ENCODE measurements around the gene PNKD.
A peak's percentile ranks its signal among the peaks of the same experiment; 100 is the strongest.

The PNKD gene

DNA sequence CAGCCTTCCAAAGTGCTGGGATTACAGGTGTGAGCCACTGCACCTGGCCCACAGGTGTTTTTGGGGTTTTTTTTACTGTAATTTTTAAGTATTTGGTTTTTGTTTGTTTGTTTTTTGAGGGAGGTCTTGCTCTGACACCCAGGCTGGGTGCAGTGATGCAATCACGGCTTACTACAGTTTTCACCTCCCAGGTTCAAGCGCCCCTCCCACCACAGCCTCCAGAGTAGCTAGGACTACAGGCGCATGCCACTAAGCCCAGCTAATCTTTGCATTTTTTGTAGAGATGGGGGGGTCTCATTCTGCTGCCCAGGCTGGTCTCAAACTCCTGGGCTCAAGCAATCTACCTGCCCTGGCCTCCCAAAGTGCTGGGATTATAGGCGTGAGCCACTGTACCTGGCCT is 104.5 kb downstream of the PNKD start:
- no peak for DNase-seq (ENCODE audit: low read depth in 2 of 2)

GRCh38 chr2:218375212-218375611 is 104.9 kb downstream of the PNKD start:
- DNase-seq (ENCODE audit: low read depth in 2 of 2): no peak

GRCh38 chr2:218378053-218378452 is 107.7 kb downstream of the PNKD start:
- DNase-seq (ENCODE audit: low read depth in 2 of 2): no peak

GRCh38 chr2:218381916-218382366 is 111.6 kb downstream of the PNKD start, which contains the start of gene SLC11A1:
SLC11A1 (plus strand) TSS chr2:218382273; CDS start chr2:218382369, 96 bp downstream.
- no peak for DNase-seq (ENCODE audit: low read depth in 2 of 2)

- DNase-seq (ENCODE audit: low read depth in 2 of 2): no peak
These were observed 112.5 kb downstream of the PNKD start for GRCh38 chr2:218382785-218383184.

GRCh38 chr2:218383892-218384519 is 113.7 kb downstream of the PNKD start:
- DNase-seq (ENCODE audit: low read depth in 2 of 2): no peak

DNA sequence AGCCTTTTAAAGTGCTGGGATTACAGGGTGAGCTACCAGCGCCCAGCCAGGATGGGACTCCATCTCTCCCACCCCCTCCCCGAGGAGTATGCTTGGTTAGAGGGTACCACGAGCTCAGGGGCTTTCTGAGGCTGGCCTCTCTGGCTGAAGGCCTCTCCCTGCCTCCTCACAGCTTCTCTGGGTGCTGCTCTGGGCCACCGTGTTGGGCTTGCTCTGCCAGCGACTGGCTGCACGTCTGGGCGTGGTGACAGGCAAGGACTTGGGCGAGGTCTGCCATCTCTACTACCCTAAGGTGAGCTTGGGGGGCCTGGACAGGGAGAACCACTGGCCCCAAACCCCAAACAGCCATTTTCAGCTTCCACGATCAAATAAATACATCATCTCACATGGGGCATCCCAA is 114.7 kb downstream of the PNKD start:
- DNase-seq (ENCODE audit: low read depth in 2 of 2): no peak

- no peak for DNase-seq (ENCODE audit: low read depth in 2 of 2)
These were observed 116.4 kb downstream of the PNKD start for GRCh38 chr2:218386505-218387368.

DNA sequence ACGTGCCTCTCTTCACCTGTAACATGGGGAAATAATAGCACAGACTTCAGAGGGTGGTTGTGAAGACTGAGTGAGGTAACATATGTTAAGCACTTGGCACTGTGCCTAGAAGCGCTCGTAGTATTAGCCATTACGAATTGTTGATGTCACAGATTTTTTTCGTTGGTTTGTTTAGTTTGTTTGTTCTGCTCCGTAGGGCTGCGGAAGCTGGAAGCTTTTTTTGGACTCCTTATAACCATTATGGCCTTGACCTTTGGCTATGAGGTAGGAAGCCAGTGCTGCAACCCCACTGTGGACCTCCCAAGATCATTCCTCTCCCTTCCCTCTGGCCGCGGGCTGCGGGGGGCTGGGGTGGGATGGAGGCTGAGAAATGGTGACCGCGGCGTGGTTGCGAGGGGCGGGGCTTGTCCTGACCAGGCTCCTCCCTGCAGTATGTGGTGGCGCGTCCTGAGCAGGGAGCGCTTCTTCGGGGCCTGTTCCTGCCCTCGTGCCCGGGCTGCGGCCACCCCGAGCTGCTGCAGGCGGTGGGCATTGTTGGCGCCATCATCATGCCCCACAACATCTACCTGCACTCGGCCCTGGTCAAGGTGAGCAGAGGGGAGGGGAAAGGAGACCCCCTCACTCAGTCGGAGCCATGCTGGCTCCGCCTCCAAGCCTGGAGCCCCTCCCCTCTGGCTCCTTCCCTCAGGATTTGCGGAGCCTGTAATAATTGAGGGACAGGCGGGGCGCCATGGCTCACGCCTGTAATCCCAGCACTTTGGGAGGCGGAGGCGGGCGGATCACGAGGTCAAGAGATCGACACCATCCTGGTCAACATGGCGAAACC is 117.3 kb downstream of the PNKD start:
- no peak for DNase-seq (ENCODE audit: low read depth in 2 of 2)

DNA sequence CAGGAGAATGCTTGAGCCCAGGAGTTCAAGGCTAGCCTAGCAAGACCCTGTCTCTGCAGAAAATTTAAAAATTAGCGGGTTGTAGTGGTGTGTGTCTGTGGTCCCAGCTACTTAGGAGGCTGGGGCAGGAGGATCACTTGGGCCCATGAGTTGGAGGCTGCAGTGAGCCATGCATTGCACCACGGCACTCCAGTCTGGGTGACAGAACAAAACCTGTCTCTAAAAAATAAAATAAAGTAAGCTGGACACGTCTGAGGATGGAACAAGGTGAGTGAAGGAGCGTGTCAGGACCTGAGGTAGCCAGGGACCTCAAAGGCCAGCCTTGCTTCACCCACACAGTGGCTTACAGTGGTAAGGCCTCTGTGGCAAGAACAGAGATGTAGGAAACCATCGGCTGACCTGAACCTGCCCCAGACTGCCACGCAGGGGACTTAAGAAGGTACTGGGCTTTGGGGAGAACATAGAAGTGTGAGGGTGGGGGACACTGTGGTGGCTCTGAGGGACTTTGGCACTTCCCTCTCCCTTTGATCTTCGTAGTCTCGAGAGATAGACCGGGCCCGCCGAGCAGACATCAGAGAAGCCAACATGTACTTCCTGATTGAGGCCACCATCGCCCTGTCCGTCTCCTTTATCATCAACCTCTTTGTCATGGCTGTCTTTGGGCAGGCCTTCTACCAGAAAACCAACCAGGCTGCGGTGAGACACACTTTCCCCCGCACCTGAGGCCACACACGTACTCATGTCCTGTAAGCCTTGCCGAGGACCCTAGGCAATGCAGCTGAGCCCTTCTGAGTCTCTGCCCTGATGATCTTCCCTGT is 119.2 kb downstream of the PNKD start:
- DNase-seq (ENCODE audit: low read depth in 2 of 2): no peak

DNA sequence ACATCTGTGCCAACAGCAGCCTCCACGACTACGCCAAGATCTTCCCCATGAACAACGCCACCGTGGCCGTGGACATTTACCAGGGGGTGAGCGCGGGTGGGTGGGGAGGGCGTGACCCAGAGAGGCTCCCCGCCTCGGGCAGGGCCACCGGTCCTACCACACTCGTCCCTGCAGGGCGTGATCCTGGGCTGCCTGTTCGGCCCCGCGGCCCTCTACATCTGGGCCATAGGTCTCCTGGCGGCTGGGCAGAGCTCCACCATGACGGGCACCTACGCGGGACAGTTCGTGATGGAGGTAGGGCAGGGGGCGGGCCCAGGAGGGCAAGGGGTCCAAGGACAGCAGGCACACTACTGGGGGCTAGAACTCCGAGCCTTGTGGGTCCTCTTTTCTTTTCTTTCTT is 120.9 kb downstream of the PNKD start:
- DNase-seq (ENCODE audit: low read depth in 2 of 2): no peak

DNA sequence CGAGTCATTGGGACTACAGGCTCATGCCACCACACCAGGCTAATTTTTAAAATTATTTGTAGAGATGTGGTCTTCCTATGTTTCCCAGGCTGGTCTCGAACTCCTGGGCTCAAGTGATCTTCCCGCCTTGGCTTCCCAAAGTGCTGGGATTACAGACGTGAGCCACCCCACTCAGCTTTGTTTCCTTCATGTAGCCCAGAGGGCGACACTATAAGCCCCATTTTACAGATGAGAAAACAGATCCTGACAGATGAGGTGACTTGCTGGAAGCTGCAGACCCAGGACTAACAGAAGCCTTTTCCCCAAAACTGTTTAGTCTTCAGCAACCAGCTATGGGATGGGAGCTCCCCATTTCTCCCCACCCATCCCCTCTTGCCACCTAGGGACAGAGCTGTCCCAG is 122.1 kb downstream of the PNKD start:
- DNase-seq (ENCODE audit: low read depth in 2 of 2): no peak

- DNase-seq (ENCODE audit: low read depth in 2 of 2): no peak
These were observed 122.7 kb downstream of the PNKD start for GRCh38 chr2:218392891-218393462.

- DNase-seq (ENCODE audit: low read depth in 2 of 2): no peak
These were observed 123.5 kb downstream of the PNKD start for GRCh38 chr2:218393750-218394290.

DNA sequence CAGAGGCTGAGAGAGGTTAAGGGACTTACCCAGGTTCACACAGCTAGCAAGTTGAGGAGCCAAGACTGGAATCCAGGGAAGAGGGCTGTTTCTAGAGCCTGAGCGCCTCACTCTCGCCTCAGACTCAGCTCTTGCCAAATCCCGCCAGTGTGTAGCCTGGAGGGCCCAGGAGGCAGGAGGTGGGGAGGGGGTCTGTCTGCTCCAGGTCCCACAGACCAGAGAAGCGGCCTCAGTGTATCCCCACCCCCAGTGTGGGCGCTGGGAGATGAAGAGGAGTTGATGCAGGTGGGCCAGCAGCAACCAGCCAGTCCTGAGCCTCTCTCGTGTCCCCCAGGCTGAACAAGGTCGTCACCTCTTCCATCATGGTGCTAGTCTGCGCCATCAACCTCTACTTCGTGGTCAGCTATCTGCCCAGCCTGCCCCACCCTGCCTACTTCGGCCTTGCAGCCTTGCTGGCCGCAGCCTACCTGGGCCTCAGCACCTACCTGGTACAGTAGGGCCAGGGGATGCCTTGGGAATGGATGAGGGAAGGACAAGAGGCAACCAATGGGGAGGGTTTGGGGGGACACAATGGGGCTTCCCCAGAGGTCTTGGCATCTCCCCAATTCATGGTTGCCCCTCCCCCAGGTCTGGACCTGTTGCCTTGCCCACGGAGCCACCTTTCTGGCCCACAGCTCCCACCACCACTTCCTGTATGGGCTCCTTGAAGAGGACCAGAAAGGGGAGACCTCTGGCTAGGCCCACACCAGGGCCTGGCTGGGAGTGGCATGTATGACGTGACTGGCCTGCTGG is 124.2 kb downstream of the PNKD start:
- no peak for DNase-seq (ENCODE audit: low read depth in 2 of 2)

DNA sequence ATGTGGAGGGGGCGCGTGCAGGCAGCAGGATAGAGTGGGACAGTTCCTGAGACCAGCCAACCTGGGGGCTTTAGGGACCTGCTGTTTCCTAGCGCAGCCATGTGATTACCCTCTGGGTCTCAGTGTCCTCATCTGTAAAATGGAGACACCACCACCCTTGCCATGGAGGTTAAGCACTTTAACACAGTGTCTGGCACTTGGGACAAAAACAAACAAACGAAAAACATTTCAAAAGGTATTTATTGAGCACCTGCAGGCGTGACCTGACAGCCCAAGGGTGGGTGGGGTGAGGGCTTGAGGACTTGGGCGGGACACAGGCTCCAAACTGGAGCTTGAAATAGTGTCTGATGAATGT is 124.7 kb downstream of the PNKD start:
- no peak for DNase-seq (ENCODE audit: low read depth in 2 of 2)

GRCh38 chr2:218395456-218395825 is 125.1 kb downstream of the PNKD start:
- DNase-seq (ENCODE audit: low read depth in 2 of 2): no peak

GRCh38 chr2:218395826-218396687 is 125.7 kb downstream of the PNKD start:
- DNase-seq (ENCODE audit: low read depth in 2 of 2): peak; percentile 85 to 87

Measured in stimulated activated CD4-positive, alpha-beta T cell treated with anti-CD3 and anti-CD28 coated beads, Interleukin-12 subunit alpha, Interleukin-12 subunit beta, amount 100 ng/mL, for 24 hours (primary cell).